ENCODE results near the gene BABAM2.

DNA sequence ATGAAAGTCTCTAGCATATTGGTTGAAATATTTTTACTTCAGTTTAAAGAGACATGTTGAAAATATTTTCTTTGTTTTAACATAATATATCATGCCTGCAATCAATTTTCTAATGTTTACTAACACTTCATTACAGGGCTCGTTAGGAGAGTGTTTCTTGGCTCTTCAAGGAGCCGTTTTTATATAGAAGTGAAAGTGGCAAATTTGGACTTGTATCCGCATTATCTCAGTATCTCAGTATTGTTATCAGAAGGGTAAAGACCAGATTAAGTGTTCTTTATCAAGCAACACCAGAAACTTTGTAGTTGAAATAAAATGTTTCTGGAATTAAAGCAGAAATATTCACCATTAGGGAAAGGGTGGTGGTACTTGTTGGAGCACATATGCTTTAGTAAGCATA lies 97.8 kb downstream of the BABAM2 start:
- no peak for TF ChIP-seq POLR2A (IDR thresholded peaks at IDR 0.05)
- TF ChIP-seq, protein P1, sequence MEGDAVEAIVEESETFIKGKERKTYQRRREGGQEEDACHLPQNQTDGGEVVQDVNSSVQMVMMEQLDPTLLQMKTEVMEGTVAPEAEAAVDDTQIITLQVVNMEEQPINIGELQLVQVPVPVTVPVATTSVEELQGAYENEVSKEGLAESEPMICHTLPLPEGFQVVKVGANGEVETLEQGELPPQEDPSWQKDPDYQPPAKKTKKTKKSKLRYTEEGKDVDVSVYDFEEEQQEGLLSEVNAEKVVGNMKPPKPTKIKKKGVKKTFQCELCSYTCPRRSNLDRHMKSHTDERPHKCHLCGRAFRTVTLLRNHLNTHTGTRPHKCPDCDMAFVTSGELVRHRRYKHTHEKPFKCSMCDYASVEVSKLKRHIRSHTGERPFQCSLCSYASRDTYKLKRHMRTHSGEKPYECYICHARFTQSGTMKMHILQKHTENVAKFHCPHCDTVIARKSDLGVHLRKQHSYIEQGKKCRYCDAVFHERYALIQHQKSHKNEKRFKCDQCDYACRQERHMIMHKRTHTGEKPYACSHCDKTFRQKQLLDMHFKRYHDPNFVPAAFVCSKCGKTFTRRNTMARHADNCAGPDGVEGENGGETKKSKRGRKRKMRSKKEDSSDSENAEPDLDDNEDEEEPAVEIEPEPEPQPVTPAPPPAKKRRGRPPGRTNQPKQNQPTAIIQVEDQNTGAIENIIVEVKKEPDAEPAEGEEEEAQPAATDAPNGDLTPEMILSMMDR (IDR thresholded peaks at IDR 0.05), result no peak
